Measurements from ENCODE around the gene E2F1.
A peak's percentile ranks its signal among the peaks of the same experiment; 100 is the strongest.

Gene E2F1

GRCh38 chr20:33673114-33673409, 13.1 kb downstream of the E2F1 start:
- no peak for FAIRE-seq
- DNase-seq (ENCODE audit: insufficient read length, low spot score) = no peak

GRCh38 chr20:33672426-33673113, 13.6 kb downstream of the E2F1 start:
- DNase-seq (ENCODE audit: insufficient read length, low spot score) = no peak
- FAIRE-seq = no peak

- DNase-seq (ENCODE audit: insufficient read length, low spot score) (no peak), FAIRE-seq (no peak)
These were observed 14.5 kb downstream of the E2F1 start for GRCh38 chr20:33671573-33672288.

GRCh38 chr20:33670715-33671499, 15.3 kb downstream of the E2F1 start:
- DNase-seq (ENCODE audit: insufficient read length, low spot score) (no peak), FAIRE-seq (no peak)

- no peak for DNase-seq (ENCODE audit: insufficient read length, low spot score)
- no peak for FAIRE-seq
These were observed 16.1 kb downstream of the E2F1 start for GRCh38 chr20:33669873-33670640.

GRCh38 chr20:33669224-33669623, 17.0 kb downstream of the E2F1 start:
- FAIRE-seq (no peak), DNase-seq (ENCODE audit: insufficient read length, low spot score) (no peak)

- no peak for FAIRE-seq
- no peak for DNase-seq (ENCODE audit: insufficient read length, low spot score)
These were observed 17.6 kb downstream of the E2F1 start for GRCh38 chr20:33668466-33669155.

- DNase-seq (ENCODE audit: insufficient read length, low spot score) (no peak), FAIRE-seq (no peak)
These were observed 18.3 kb downstream of the E2F1 start for GRCh38 chr20:33667676-33668465.

- DNase-seq (ENCODE audit: insufficient read length, low spot score) (no peak), FAIRE-seq (no peak)
These were observed 18.9 kb downstream of the E2F1 start for GRCh38 chr20:33667245-33667675.

GRCh38 chr20:33666293-33667244, 19.6 kb downstream of the E2F1 start, which contains the start of gene ACTL10:
TSS of gene ACTL10 (plus strand) at chr20:33666943. CDS start at chr20:33667498, 555 bp downstream.
- FAIRE-seq (no peak), DNase-seq (ENCODE audit: insufficient read length, low spot score) (no peak)

GRCh38 chr20:33664762-33665144, 21.4 kb downstream of the E2F1 start:
- DNase-seq (ENCODE audit: insufficient read length, low spot score) = no peak

GRCh38 chr20:33664085-33664761, 22.0 kb downstream of the E2F1 start:
- no peak for FAIRE-seq
- no peak for DNase-seq (ENCODE audit: insufficient read length, low spot score)

More at GRCh38 chr20:33664762-33665144, 21.4 kb downstream of the E2F1 start:
- FAIRE-seq = peak; percentile 65

GRCh38 chr20:33663161-33664084, 22.8 kb downstream of the E2F1 start:
- FAIRE-seq = peak; percentile 92
- peak; percentile 86 for DNase-seq (ENCODE audit: insufficient read length, low spot score)

- DNase-seq (ENCODE audit: insufficient read length, low spot score) = no peak
- no peak for FAIRE-seq
These were observed 24.0 kb downstream of the E2F1 start, which contains the start of gene C20orf144 for GRCh38 chr20:33662172-33662571. TSS of gene C20orf144 (plus strand) at chr20:33662327. CDS start at chr20:33662346, 19 bp downstream.

GRCh38 chr20:33660685-33661058, 25.5 kb downstream of the E2F1 start:
- FAIRE-seq = no peak

GRCh38 chr20:33660035-33660684, 26.0 kb downstream of the E2F1 start:
- FAIRE-seq = no peak
- DNase-seq (ENCODE audit: insufficient read length, low spot score) = no peak

More at GRCh38 chr20:33660685-33661058, 25.5 kb downstream of the E2F1 start:
- DNase-seq (ENCODE audit: insufficient read length, low spot score) = no peak
